Muscle of arm (tissue), 12 donors: ENCODE measurements around the gene PPP1R15B. TPM values are rescaled to one million over a fixed set of nuclear protein-coding genes. Genes with fewer than 3 reads are reported as not detected.
A peak's percentile ranks its signal among the peaks of the same experiment; 100 is the strongest.

ENCODE experiments used
- DNase-seq: peaks from one replicate; pipeline ENCODE4 v3.0.0-alpha.2; 2013
- polyA plus RNA-seq, 12 donors: library from polyadenylated mRNA; unstranded; fragments of 120-200 nt; gene quantifications; one replicate each; pipeline ENCODE4 v1.2.1, GENCODE V29; 2013; ENCODE audit not compliant: insufficient read length in 12 of 12

The PPP1R15B gene
- polyA plus RNA-seq, 12 donors = 25.8 to 79.9 (median 29.4) TPM

- DNase-seq = no peak
Observed at GRCh38 chr1:204402391-204402790, 9.2 kb downstream of the PPP1R15B start.

- DNase-seq = no peak
Observed at GRCh38 chr1:204401730-204402129, 9.9 kb downstream of the PPP1R15B start.

- DNase-seq = no peak
Observed at GRCh38 chr1:204400882-204401510, 10.6 kb downstream of the PPP1R15B start.

GRCh38 chr1:204398197-204399125, 13.2 kb downstream of the PPP1R15B start:
- peak; percentile 52 for DNase-seq

- DNase-seq = no peak
Observed at GRCh38 chr1:204396015-204396583, 15.5 kb downstream of the PPP1R15B start.

- DNase-seq = no peak
Observed at GRCh38 chr1:204391629-204392028, 20.0 kb downstream of the PPP1R15B start.

- DNase-seq = no peak
Observed at GRCh38 chr1:204390751-204391466, 20.7 kb downstream of the PPP1R15B start.

- DNase-seq = no peak
Observed at GRCh38 chr1:204385727-204386126, 25.9 kb downstream of the PPP1R15B start.

GRCh38 chr1:204384636-204385352, 26.8 kb downstream of the PPP1R15B start:
- DNase-seq = no peak

- no peak for DNase-seq
Observed at GRCh38 chr1:204383163-204383904, 28.3 kb downstream of the PPP1R15B start.

GRCh38 chr1:204382714-204383083, 28.9 kb downstream of the PPP1R15B start:
- DNase-seq = no peak

- no peak for DNase-seq
Observed at GRCh38 chr1:204380293-204380831, 31.3 kb downstream of the PPP1R15B start.

GRCh38 chr1:204377800-204378668, 33.6 kb downstream of the PPP1R15B start:
- DNase-seq = no peak

GRCh38 chr1:204376919-204377799, 34.5 kb downstream of the PPP1R15B start:
- DNase-seq = no peak

- no peak for DNase-seq
Observed at GRCh38 chr1:204376465-204376864, 35.2 kb downstream of the PPP1R15B start.

- no peak for DNase-seq
Observed at GRCh38 chr1:204373911-204374310, 37.7 kb downstream of the PPP1R15B start.

GRCh38 chr1:204370176-204370575, 41.4 kb downstream of the PPP1R15B start:
- DNase-seq = no peak

GRCh38 chr1:204368996-204369726, 42.5 kb downstream of the PPP1R15B start:
- no peak for DNase-seq
